A673 (cell line): ENCODE measurements around the gene LRRC8C. TPM values are rescaled to one million over a fixed set of nuclear protein-coding genes. Genes with fewer than 3 reads are reported as not detected.

ENCODE experiments used
- BruUV-seq: library from RNA; stranded (reverse); fragments of 400-500 nt; replicated peaks from 2 replicates; lab custom pipeline; 2021; lab: Mats Ljungman, UMichigan
- CTCF ChIA-PET: fragments of 300-600 bp; sonication (Branson Sonifier 250); formaldehyde crosslinking; loops from one replicate; lab custom pipeline; 2022; ENCODE audit warnings: antibody characterized with exemption; lab: Charles Lee
- POLR2A ChIA-PET: fragments of 300-600 bp; sonication (Branson Sonifier 250); formaldehyde crosslinking; loops from one replicate; lab custom pipeline; 2022; ENCODE audit warnings: antibody characterized with exemption; ENCODE audit not compliant: low non-redundant PET; lab: Charles Lee
- DNase-seq: peaks from one replicate; pipeline ENCODE4 v3.0.0-alpha.2; 2015; ENCODE audit warnings: low spot score
- H3K27ac ChIP-seq: fragments of 200-600 bp; sonication (generic); 2 replicates; pipeline ENCODE4 v1.5.1; 2016; ENCODE audit warnings: mixed run types, low read depth, mild to moderate bottlenecking, mixed read lengths, antibody characterized with exemption, low read length; ENCODE audit not compliant: poor library complexity, severe bottlenecking
- H3K27me3 ChIP-seq: fragments of 200-600 bp; sonication (generic); replicated peaks from 2 replicates; pipeline ENCODE4 v1.6.1; 2017; ENCODE audit warnings: mixed run types, low read depth, mild to moderate bottlenecking, mixed read lengths, antibody characterized with exemption, low read length; ENCODE audit not compliant: insufficient read depth, poor library complexity
- H3K36me3 ChIP-seq: fragments of 200-600 bp; sonication (generic); 2 replicates; pipeline ENCODE4 v1.6.1; 2016; ENCODE audit warnings: mixed run types, mild to moderate bottlenecking, mixed read lengths, antibody characterized with exemption, low read length; ENCODE audit not compliant: insufficient read depth, poor library complexity, severe bottlenecking
- H3K4me1 ChIP-seq: fragments of 200-600 bp; sonication (generic); 2 replicates; pipeline ENCODE4 v1.6.1; 2017; ENCODE audit warnings: mixed run types, mild to moderate bottlenecking, mixed read lengths, antibody characterized with exemption, low read length; ENCODE audit not compliant: insufficient read depth, poor library complexity, severe bottlenecking
- H3K4me3 ChIP-seq: fragments of 200-600 bp; sonication (generic); 2 replicates; pipeline ENCODE4 v1.5.1; 2016; ENCODE audit warnings: low read depth, mixed run types, mild to moderate bottlenecking, mixed read lengths, low read length; ENCODE audit not compliant: poor library complexity, severe bottlenecking
- H3K9me3 ChIP-seq: fragments of 200-600 bp; sonication (generic); 2 replicates; pipeline ENCODE4 v1.6.1; 2016; ENCODE audit warnings: mixed run types, low read depth, mild to moderate bottlenecking, mixed read lengths, antibody characterized with exemption, low read length; ENCODE audit not compliant: poor library complexity, severe bottlenecking
- CTCF ChIP-seq: fragments of 300-800, 200-600 bp; sonication (generic); conservative IDR thresholded peaks from 2 replicates; pipeline ENCODE4 v1.5.1; 2017; ENCODE audit warnings: low read depth, mild to moderate bottlenecking, antibody characterized with exemption, low read length, moderate library complexity, mixed read lengths
- EZH2 ChIP-seq: fragments of 200-600 bp; sonication (generic); IDR thresholded peaks from 2 replicates; pipeline ENCODE4 v1.6.1; 2017; ENCODE audit warnings: borderline replicate concordance, low read depth, mild to moderate bottlenecking, mixed read lengths, antibody characterized with exemption, low read length; ENCODE audit not compliant: poor library complexity, severe bottlenecking
- intact Hi-C: fragments of 100-400 bp; cut with micrococcal nuclease; formaldehyde crosslinking; loops from one replicate; pipeline ENCODE4 v1.10.0; 2022; ENCODE audit not compliant: unreplicated experiment
- total RNA-seq: library from RNA; stranded (reverse); gene quantifications from 2 replicates; pipeline ENCODE4 v1.2.3, GENCODE V29; 2021

LRRC8C gene
- total RNA-seq, 1 experiment from 2014 or later: 6.9 TPM

GRCh38 chr1:89715677-89716076, 82.8 kb downstream of the LRRC8C start:
- no peak for DNase-seq
- intact Hi-C loops: loop anchor here (5.0 kb wide), 1 partner anchor 83 kb away; the partner anchor contains the start of gene LRRC8C

GRCh38 chr1:89719502-89720306, 86.8 kb downstream of the LRRC8C start:
- peak; percentile 98 for DNase-seq
- no TSS peak for BruUV-seq
- POLR2A ChIA-PET: no interaction called here

More at GRCh38 chr1:89715677-89716076, 82.8 kb downstream of the LRRC8C start:
- no peak overlapping the region for H3K4me3 ChIP-seq
- H3K4me1 ChIP-seq: peaks cover 50% of the 10 kb centered on the region
- peaks cover 4% of the 10 kb centered on the region for H3K36me3 ChIP-seq
- POLR2A ChIA-PET: no interaction called here
- H3K9me3 ChIP-seq: no peaks in the 10 kb centered on the region
- no TSS peak for BruUV-seq
- no peak overlapping the region for H3K27ac ChIP-seq
- CTCF ChIA-PET: no interaction called here
- no peaks in the 10 kb centered on the region for H3K27me3 ChIP-seq
- TF ChIP-seq EZH2 (no peak), CTCF (no peak; the same call in 1 of the 2 replicates)

GRCh38 chr1:89720839-89721238, 87.9 kb downstream of the LRRC8C start:
- Histone ChIP-seq H3K36me3 (no peaks in the 10 kb centered on the region), H3K27me3 (no peaks in the 10 kb centered on the region), H3K4me1 (peaks cover 66% of the 10 kb centered on the region), H3K9me3 (peaks cover 3% of the 10 kb centered on the region), H3K4me3 (no peak overlapping the region), H3K27ac (peak overlapping the region; percentile 68)
- intact Hi-C loops: loop anchor here (5.0 kb wide), 1 partner anchor 36 kb away; no protein-coding TSS in a partner anchor
- TF ChIP-seq CTCF: no peak
- no peak for TF ChIP-seq EZH2
- ChIA-PET POLR2A (no interaction called here), CTCF (interaction anchor here (1.3 kb wide), 1 partner anchor 42 kb away, joined by 3 read pairs; no protein-coding TSS in a partner anchor)
- no TSS peak for BruUV-seq
- no peak for DNase-seq

More at GRCh38 chr1:89719502-89720306, 86.8 kb downstream of the LRRC8C start:
- Histone ChIP-seq H3K27me3 (no peaks in the 10 kb centered on the region), H3K9me3 (peaks cover 3% of the 10 kb centered on the region), H3K4me1 (peaks cover 63% of the 10 kb centered on the region), H3K27ac (peak overlapping the region; percentile 68), H3K36me3 (no peaks in the 10 kb centered on the region), H3K4me3 (peak overlapping the region; percentile 9)
- TF ChIP-seq EZH2 (no peak), CTCF (no peak; the same call in 1 of the 2 replicates)
- CTCF ChIA-PET: interaction anchor here (1.5 kb wide), 1 partner anchor 43 kb away, joined by 8 read pairs; no protein-coding TSS in a partner anchor
- intact Hi-C loops: loop anchor here (5.0 kb wide), 2 partner anchors 38 to 87 kb away; partner anchors contain the start of gene LRRC8C
